OCI-LY7 (cell line): ENCODE measurements around the gene CDX1. TPM values are rescaled to one million over a fixed set of nuclear protein-coding genes. Genes with fewer than 3 reads are reported as not detected.

ENCODE experiments used
- BruUV-seq: library from RNA; stranded (reverse); fragments of 400-500 nt; replicated peaks from 2 replicates; lab custom pipeline; 2021; lab: Mats Ljungman, UMichigan
- CTCF ChIA-PET: fragments of 300-600 bp; sonication (Branson Sonifier 250); formaldehyde crosslinking; loops from one replicate; lab custom pipeline; 2022; ENCODE audit warnings: antibody characterized with exemption; ENCODE audit not compliant: unreplicated experiment; lab: Charles Lee
- POLR2A ChIA-PET: fragments of 300-600 bp; sonication (Branson Sonifier 250); formaldehyde crosslinking; loops from one replicate; lab custom pipeline; 2022; ENCODE audit warnings: antibody characterized with exemption; lab: Charles Lee
- DNase-seq: peaks from one replicate; pipeline ENCODE4 v3.0.0-alpha.2; 2015; ENCODE audit warnings: low spot score
- H2AFZ ChIP-seq: fragments of 200-600 bp; sonication (generic), shearing (Covaris generic); 2 replicates; pipeline ENCODE4 v1.6.1; 2014; ENCODE audit warnings: mild to moderate bottlenecking, antibody characterized with exemption, low read length, moderate library complexity
- H3K27ac ChIP-seq: fragments of 200-600 bp; sonication (generic); 2 replicates; pipeline ENCODE4 v1.5.1; 2014; ENCODE audit warnings: mixed run types, low read depth, mild to moderate bottlenecking, moderate library complexity, low read length, inconsistent platforms; ENCODE audit not compliant: poor library complexity, severe bottlenecking
- H3K36me3 ChIP-seq: fragments of 200-600 bp; sonication (generic); 2 replicates; pipeline ENCODE4 v1.6.1; 2014; ENCODE audit warnings: mild to moderate bottlenecking, antibody characterized with exemption, low read length, moderate library complexity, mixed read lengths; ENCODE audit not compliant: insufficient read depth
- H3K4me1 ChIP-seq: fragments of 200-600 bp; sonication (generic); 2 replicates; pipeline ENCODE4 v1.5.1; 2014; ENCODE audit warnings: mild to moderate bottlenecking, low read length; ENCODE audit not compliant: insufficient read depth, poor library complexity, severe bottlenecking
- H3K4me2 ChIP-seq: fragments of 200-600 bp; sonication (generic); 2 replicates; pipeline ENCODE4 v1.6.1; 2014; ENCODE audit warnings: mild to moderate bottlenecking, low read length
- H3K4me3 ChIP-seq: fragments of 200-600 bp; sonication (generic); 2 replicates; pipeline ENCODE4 v1.5.1; 2014; ENCODE audit warnings: mild to moderate bottlenecking, low read depth, low read length; ENCODE audit not compliant: poor library complexity, severe bottlenecking
- H3K79me2 ChIP-seq: fragments of 200-600 bp; sonication (generic); 2 replicates; pipeline ENCODE4 v1.6.1; 2016; ENCODE audit warnings: low read depth, mild to moderate bottlenecking, low read length, moderate library complexity, mixed read lengths; ENCODE audit not compliant: insufficient read depth
- H3K9me2 ChIP-seq: fragments of 200-600 bp; sonication (generic); 2 replicates; pipeline ENCODE4 v1.6.1; 2016; ENCODE audit warnings: mild to moderate bottlenecking, low read length, mixed read lengths; ENCODE audit not compliant: insufficient read depth
- H3K9me3 ChIP-seq: fragments of 200-600 bp; sonication (generic); 2 replicates; pipeline ENCODE4 v1.6.1; 2014; ENCODE audit warnings: mild to moderate bottlenecking, mixed run types, low read length, mixed read lengths
- H4K20me1 ChIP-seq: fragments of 200-600 bp; sonication (generic); 2 replicates; pipeline ENCODE4 v1.6.1; 2014; ENCODE audit warnings: mild to moderate bottlenecking, antibody characterized with exemption, low read length, moderate library complexity, mixed read lengths; ENCODE audit not compliant: insufficient read depth
- CTCF ChIP-seq: fragments of 200-600 bp; sonication (generic); conservative IDR thresholded peaks from 2 replicates; pipeline ENCODE4 v1.5.1; 2014; ENCODE audit warnings: mild to moderate bottlenecking, antibody characterized with exemption, low read length, moderate library complexity, mixed read lengths
- EZH2phosphoT487 ChIP-seq: fragments of 200-600 bp; sonication (generic); IDR thresholded peaks from 2 replicates; pipeline ENCODE4 v1.6.1; 2018; ENCODE audit warnings: low read depth, borderline replicate concordance, mild to moderate bottlenecking, mixed run types, antibody characterized with exemption, low read length, moderate library complexity, mixed read lengths
- intact Hi-C: fragments of 100-400 bp; cut with micrococcal nuclease; formaldehyde crosslinking; loops from one replicate; pipeline ENCODE4 v1.10.0; 2022; ENCODE audit not compliant: unreplicated experiment
- total RNA-seq, 2 experiments: library from RNA; depleted of rRNA in 1 of 2; stranded (reverse); fragments of >200 nt in 1 of 2; shearing (Covaris generic) in 1 of 2; gene quantifications; 2 replicates each; pipeline ENCODE4 v1.2.3, GENCODE V29; 2014 to 2022

Gene CDX1
- total RNA-seq, 2 experiments from 2014 or later: not detected

DNA sequence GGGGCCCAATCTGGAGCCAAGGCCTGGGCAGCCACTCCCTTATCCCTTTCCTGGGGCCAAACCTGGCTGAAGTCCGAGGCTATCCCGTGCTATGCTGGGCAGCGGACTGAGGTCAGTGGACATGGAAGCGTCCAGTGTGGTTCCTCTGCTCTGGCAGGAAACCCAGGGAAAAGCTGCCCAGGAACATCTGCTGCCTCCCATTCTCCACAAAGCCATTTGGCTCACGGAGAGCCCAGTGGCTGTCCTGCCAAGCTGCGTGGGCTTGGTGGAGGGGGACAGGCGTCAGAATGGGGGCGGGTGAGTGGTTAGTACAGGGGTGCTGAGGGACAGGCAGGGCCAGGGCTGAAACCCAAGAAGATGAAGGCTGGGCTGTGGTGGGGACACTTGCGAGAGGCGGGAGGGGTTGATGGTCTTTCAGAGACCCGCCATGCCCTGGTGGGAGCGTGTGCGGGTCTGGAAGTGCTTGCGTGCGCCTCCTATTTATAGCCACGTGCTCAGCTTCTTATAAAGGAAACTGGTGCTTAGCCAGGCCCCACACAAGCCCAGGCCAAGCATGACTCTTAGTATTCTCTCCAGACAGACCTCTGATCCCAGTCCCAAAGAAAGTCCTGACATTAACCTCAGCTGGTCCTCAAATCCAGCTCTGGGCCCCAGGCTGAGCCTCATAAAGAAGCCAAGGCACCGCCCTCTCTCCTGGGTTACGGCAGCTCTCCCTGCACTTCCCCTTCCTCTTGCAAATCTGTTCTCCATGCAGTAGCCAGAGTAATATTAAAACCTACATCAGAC, 13.9 kb downstream of the CDX1 start:
- no TSS peak for BruUV-seq

DNA sequence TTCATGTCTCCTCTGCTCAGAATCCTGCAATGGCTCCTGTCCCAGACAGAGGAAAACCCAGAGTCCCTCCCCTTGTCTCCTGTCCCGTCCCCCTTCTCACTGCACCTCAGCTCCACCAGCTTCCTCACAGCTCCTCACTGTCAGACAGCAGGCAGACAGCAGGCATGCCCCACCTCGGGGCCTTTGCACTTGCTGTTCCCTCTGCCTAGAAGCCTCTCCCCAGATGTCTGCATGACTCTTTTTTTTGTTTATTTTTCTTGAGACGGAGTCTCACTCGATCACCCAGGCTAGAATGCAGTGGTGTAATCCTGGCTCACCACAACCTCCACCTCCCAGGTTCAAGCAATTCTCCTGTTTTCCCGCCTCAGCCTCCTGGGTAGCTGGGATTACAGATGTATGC, 14.4 kb downstream of the CDX1 start:
- no peak overlapping the region for H3K4me2 ChIP-seq
- POLR2A ChIA-PET: no interaction called here
- H4K20me1 ChIP-seq: no peaks in the 10 kb centered on the region
- no peak overlapping the region for H3K4me3 ChIP-seq
- DNase-seq: no peak
- TF ChIP-seq EZH2phosphoT487: no peak
- no peak for TF ChIP-seq CTCF
- no peaks in the 10 kb centered on the region for H3K36me3 ChIP-seq
- intact Hi-C loops: no loop called here
- no peak overlapping the region for H3K27ac ChIP-seq
- no peak overlapping the region for H2AFZ ChIP-seq
- CTCF ChIA-PET: interaction anchor here (1.1 kb wide), 1 partner anchor 37 kb away, joined by 3 read pairs; no protein-coding TSS in a partner anchor
- no peaks in the 10 kb centered on the region for H3K9me3 ChIP-seq
- no TSS peak for BruUV-seq
- H3K4me1 ChIP-seq: no peaks in the 10 kb centered on the region
- H3K9me2 ChIP-seq: no peaks in the 10 kb centered on the region
- no peaks in the 10 kb centered on the region for H3K79me2 ChIP-seq

More for the DNA sequence above, 13.9 kb downstream of the CDX1 start:
- H3K9me3 ChIP-seq: no peaks in the 10 kb centered on the region
- H2AFZ ChIP-seq: no peak overlapping the region
- no peaks in the 10 kb centered on the region for H3K79me2 ChIP-seq
- CTCF ChIA-PET: no interaction called here
- H3K27ac ChIP-seq: no peak overlapping the region
- intact Hi-C loops: no loop called here
- TF ChIP-seq EZH2phosphoT487: no peak
- TF ChIP-seq CTCF: no peak
- H3K9me2 ChIP-seq: no peaks in the 10 kb centered on the region
- H3K36me3 ChIP-seq: no peaks in the 10 kb centered on the region
- no peak for DNase-seq
- H3K4me3 ChIP-seq: no peak overlapping the region
- H3K4me1 ChIP-seq: no peaks in the 10 kb centered on the region
- POLR2A ChIA-PET: interaction anchor here (0.5 kb wide), 1 partner anchor 121 kb away, joined by 3 read pairs; no protein-coding TSS in a partner anchor
- no peak overlapping the region for H3K4me2 ChIP-seq
- no peaks in the 10 kb centered on the region for H4K20me1 ChIP-seq
